ENCODE results near the gene HNRNPA2B1. TPM values are rescaled to one million over a fixed set of nuclear protein-coding genes. Genes with fewer than 3 reads are reported as not detected.
"Not testable (repeated sequence)": the region's sequence is repeated elsewhere in the genome, so short reads cannot be mapped to it uniquely, and the experiment has no call there.

HNRNPA2B1 gene
- total and polyA plus RNA-seq, 8 donors = 338 to 1,529 (median 1,312) TPM

GRCh38 chr7:26175903-26176302 is 24.6 kb downstream of the HNRNPA2B1 start:
- DNase-seq; H3K9me3 ChIP-seq; H3K27ac ChIP-seq; intact Hi-C loops (cut with DNase I); H3K36me3 ChIP-seq; H3K27me3 ChIP-seq; H3K4me1 ChIP-seq; ATAC-seq; H3K4me3 ChIP-seq: not testable (repeated sequence)

DNA sequence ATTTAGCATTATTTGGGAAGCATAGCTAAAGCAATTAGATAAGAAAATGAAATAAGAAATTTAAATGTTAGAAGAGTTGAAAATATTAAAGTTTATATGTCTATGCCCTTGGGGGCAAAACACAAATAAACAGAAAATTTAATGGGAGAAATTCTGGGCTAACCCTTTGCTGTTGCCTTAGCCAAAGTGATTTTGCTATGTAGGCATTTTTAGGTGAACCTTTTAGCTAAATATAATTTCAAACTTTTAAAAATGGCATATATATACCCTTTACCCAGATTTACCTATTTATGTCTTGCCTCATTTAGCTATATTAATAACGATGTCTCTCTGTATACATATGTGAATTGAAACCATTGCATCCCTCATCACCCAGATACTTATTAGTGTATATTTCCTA is 28.5 kb downstream of the HNRNPA2B1 start:
- H3K27ac ChIP-seq = no peak overlapping the region
- DNase-seq (no peak), ATAC-seq (no peak)
- no peak for TF ChIP-seq CTCF (IDR thresholded peaks at IDR 0.05)
- no peak overlapping the region for H3K4me3 ChIP-seq
- peaks cover 0 to 6% of the 10 kb centered on the region in 2 donors for H3K36me3 ChIP-seq
- intact Hi-C loops (cut with DNase I) = no loop called here
- H3K9me3 ChIP-seq = no peaks in the 10 kb centered on the region
- H3K27me3 ChIP-seq = no peaks in the 10 kb centered on the region
- H3K4me1 ChIP-seq = no peaks in the 10 kb centered on the region

- Histone ChIP-seq H3K9me3 (no peaks in the 10 kb centered on the region), H3K4me1 (no peaks in the 10 kb centered on the region), H3K27me3 (no peaks in the 10 kb centered on the region), H3K4me3 (no peak overlapping the region), H3K36me3 (peaks cover 0 to 6% of the 10 kb centered on the region in 2 donors), H3K27ac (no peak overlapping the region)
- TF ChIP-seq CTCF (IDR thresholded peaks at IDR 0.05) = no peak
- no peak for ATAC-seq
- intact Hi-C loops (cut with DNase I) = no loop called here
- DNase-seq = no peak
Observed at GRCh38 chr7:26171601-26172000, 28.9 kb downstream of the HNRNPA2B1 start.

- Histone ChIP-seq H3K36me3 (peaks cover 0 to 6% of the 10 kb centered on the region in 2 donors), H3K9me3 (no peaks in the 10 kb centered on the region), H3K4me3 (no peak overlapping the region), H3K4me1 (no peaks in the 10 kb centered on the region), H3K27me3 (no peaks in the 10 kb centered on the region), H3K27ac (no peak overlapping the region)
- no peak for TF ChIP-seq CTCF (IDR thresholded peaks at IDR 0.05)
- peak; percentile 79 for ATAC-seq
- intact Hi-C loops (cut with DNase I) = no loop called here
- DNase-seq = no peak
Observed at GRCh38 chr7:26170663-26171062, 29.9 kb downstream of the HNRNPA2B1 start.

GRCh38 chr7:26169271-26169670 is 31.3 kb downstream of the HNRNPA2B1 start:
- no peak for ATAC-seq
- no peaks in the 10 kb centered on the region for H3K9me3 ChIP-seq
- no peak overlapping the region for H3K4me3 ChIP-seq
- intact Hi-C loops (cut with DNase I) = no loop called here
- H3K27me3 ChIP-seq = no peaks in the 10 kb centered on the region
- H3K36me3 ChIP-seq = peaks cover 0 to 6% of the 10 kb centered on the region in 2 donors
- TF ChIP-seq CTCF (IDR thresholded peaks at IDR 0.05) = no peak
- no peak for DNase-seq
- no peaks in the 10 kb centered on the region for H3K4me1 ChIP-seq
- no peak overlapping the region for H3K27ac ChIP-seq

DNA sequence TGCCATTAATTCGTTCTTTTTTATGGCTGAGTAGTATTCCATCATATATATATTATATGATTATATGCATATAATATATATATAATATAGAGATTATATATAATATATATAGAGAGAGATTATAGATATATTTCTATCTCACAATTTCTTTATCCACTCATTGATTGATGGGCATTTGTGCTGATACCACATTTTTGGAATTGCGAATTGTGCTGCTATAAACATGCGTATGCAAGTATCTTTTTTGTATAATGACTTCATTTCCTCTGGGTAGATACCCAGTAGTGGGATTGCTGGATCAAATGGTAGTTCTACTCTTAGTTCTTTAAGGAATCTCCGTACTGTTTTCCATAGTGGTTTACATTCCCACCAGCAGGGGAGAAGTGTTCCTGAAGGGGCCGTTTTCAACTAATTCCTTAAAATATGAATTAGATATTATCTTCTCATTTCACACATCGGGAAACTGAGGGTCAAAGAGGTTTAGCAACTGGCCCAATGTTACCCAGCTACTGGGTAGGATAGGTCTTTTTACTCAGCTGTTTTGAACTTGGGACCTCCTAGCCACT is 32.0 kb downstream of the HNRNPA2B1 start:
- DNase-seq (no peak), ATAC-seq (no peak)
- no peaks in the 10 kb centered on the region for H3K4me1 ChIP-seq
- no peaks in the 10 kb centered on the region for H3K27me3 ChIP-seq
- H3K4me3 ChIP-seq = no peak overlapping the region
- H3K9me3 ChIP-seq = peaks cover 0 to 5% of the 10 kb centered on the region in 2 donors
- H3K36me3 ChIP-seq = peaks cover 0 to 6% of the 10 kb centered on the region in 2 donors
- intact Hi-C loops (cut with DNase I) = no loop called here
- TF ChIP-seq CTCF (IDR thresholded peaks at IDR 0.05) = no peak
- no peak overlapping the region for H3K27ac ChIP-seq

Data from left lung (tissue), 10 donors.